ENCODE results near the gene KCNJ13. TPM values are rescaled to one million over a fixed set of nuclear protein-coding genes. Genes with fewer than 3 reads are reported as not detected.
"Not testable (repeated sequence)": the region's sequence is repeated elsewhere in the genome, so short reads cannot be mapped to it uniquely, and the experiment has no call there.

KCNJ13 gene
- total RNA-seq, 1 donor from 2014 or later: 0.20 TPM

GRCh38 chr2:232767866-232768265 lies 8.5 kb downstream of the KCNJ13 start:
- no peak for DNase-seq (ENCODE audit: low read depth)

GRCh38 chr2:232761301-232761907 lies 15.0 kb downstream of the KCNJ13 start:
- DNase-seq (ENCODE audit: low read depth): peak; percentile 75

DNA sequence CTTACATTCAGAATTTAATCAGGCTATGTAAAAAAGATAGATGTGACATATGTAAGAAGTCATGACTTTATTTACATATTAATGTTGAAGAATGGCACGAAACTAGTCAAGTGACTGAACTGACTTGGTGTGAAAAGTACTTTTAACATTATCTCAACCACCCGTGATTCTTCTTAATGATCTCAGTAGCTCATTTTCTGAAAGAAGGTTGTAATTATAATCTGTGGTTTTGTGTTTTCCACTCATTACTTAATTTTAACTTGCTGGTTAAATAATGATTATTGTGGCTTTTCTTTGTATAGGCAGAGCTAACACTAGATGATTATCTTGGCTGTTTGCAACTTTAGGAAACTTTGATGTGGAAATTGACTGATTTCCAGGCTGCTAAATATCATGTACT lies 18.5 kb downstream of the KCNJ13 start:
- peak; percentile 56 for DNase-seq (ENCODE audit: low read depth)

GRCh38 chr2:232750135-232750671 lies 26.2 kb downstream of the KCNJ13 start:
- DNase-seq (ENCODE audit: low read depth): no peak

DNA sequence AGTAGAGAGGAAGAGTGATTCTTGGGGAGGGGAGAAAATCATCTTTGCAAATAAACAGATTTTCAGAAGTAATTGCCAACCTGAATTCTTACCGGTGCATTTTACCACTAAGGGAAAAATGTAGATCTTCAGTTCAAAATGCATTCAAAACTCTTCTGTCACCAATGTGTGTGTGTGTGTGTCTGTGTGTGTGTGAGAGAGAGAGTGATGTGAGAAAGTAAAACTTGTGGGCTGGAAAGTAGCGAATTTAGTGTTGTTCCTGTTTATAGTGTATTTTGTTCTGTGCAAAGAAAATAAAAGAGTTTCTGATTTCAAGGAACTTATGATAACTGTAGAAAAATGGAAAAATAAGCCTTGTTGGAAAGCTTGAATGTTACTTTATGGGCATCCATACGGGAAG lies 27.0 kb downstream of the KCNJ13 start:
- DNase-seq (ENCODE audit: low read depth): no peak

GRCh38 chr2:232748038-232748437 lies 28.3 kb downstream of the KCNJ13 start:
- no peak for DNase-seq (ENCODE audit: low read depth)

GRCh38 chr2:232744963-232745362 lies 31.4 kb downstream of the KCNJ13 start:
- peak; percentile 60 for DNase-seq (ENCODE audit: low read depth)

DNA sequence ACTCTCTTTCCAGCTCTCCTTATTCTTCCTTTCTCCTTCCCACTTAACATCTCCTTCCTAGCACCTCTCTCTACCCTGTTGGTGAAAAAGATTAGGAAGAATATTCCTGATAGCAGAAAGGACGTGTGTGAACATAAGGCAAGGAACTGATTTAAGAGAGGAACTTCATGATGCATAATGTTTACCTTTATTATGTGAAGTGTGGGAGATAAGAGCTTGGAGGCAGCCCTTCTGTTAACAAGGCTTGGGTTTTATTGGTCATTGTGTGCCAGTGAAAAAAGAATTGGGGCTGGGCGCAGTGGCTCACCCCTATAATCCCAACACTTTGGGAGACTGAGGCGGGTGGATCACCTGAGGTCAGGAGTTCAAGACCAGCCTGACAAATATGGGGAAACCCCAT lies 34.4 kb downstream of the KCNJ13 start:
- no peak for DNase-seq (ENCODE audit: low read depth)

GRCh38 chr2:232741294-232741693 lies 35.1 kb downstream of the KCNJ13 start:
- DNase-seq (ENCODE audit: low read depth): no peak

DNA sequence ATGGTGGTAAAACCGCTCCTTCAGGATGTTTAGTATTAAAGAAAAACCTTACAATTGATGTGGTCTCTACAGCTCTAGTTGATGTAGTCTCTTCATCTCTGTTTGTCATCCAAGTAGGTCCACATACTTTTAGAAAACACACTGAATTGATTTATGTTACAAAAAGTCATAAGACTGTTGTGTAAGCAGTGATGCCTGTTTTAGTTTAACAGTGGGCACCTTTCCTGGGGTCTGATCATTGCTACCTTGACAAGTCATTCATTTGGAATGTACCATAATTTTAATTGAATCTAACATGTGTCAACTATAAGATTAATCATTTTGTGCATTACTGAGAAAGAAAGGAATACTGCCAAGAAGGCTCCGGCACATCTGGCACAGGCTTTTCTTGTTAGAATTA lies 44.9 kb downstream of the KCNJ13 start:
- peak; percentile 53 for DNase-seq (ENCODE audit: low read depth)

- no peak for DNase-seq (ENCODE audit: low read depth)
These were observed 47.6 kb downstream of the KCNJ13 start for GRCh38 chr2:232728785-232729184.

DNA sequence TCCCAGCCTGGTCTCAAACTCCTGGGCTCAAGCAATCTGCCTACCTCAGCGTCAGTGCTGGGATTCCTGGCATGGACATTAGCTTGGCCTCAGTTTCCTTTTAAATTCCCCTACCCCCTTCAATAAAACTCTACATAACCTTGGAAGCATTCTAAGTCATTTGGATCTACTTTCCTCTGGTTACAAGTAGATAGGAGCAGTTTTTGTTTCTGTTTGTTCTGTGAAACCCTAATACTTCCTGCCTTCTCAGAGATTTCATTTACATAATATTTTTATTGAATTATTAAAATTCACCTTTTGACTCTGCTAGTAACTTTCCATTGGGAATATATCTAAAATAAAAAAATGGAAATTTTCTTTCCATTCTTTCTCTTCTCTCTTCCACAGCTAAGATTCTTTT lies 53.3 kb downstream of the KCNJ13 start:
- DNase-seq (ENCODE audit: low read depth): no peak

DNA sequence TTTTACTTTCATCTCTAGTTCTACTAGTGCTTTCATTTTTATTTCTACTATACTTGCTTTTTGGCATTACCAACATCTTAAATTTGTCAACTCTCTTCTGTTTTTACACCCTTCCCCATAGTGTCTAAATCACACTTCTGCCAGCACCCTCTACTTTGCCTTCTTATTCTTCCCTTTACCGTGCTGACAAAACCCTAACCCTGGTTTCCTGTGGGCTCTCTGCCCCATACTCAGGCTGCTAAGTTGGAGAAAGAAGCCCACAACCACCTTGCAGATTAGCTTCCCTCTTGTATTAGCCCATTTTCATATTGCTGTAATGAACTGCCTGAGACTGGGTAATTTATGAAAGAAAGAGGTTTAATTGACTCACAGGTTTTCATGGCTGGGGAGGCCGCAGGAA lies 54.5 kb downstream of the KCNJ13 start:
- DNase-seq (ENCODE audit: low read depth): no peak

DNA sequence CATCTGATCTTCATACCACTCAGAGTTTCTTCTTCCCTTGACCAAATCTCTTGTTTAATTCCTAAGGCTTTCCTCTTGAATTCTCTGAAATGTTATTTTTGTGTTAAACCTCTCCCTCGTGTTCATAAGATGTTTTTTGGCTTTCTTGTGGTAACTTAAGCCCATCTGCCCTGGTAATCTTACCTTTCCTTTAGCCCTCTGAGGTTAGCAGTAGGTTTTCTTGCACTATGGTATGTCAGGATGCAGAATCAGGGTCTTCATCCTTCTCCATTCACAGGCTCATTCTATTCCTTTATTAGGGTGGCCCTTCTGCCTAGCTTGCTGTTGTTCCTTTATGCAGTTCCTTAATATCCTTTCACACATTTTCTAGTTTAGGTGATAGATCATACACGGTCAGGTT lies 55.1 kb downstream of the KCNJ13 start:
- DNase-seq (ENCODE audit: low read depth): no peak

DNA sequence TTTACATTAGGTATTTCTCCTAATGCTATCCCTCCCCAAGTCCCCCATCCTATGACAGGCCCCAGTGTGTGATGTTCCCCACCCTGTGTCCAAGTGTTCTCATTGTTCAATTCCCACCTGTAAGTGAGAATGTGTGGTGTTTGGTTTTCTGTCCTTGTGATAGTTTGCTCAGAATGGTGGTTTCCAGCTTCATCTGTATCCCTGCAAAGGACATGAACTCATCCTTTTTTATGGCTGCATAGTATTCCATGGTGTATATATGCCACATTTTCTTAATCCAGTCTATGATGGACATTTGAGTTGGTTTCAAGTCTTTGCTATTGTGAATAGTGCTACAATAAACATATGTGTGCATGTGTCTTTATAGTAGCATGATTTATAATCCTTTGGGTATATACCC lies 56.3 kb downstream of the KCNJ13 start:
- DNase-seq (ENCODE audit: low read depth): not testable (repeated sequence)

Other genes with a start within 250 kb of the KCNJ13 start
- not detected in 2 replicates for gene CHRNG, start 236.9 kb downstream of the KCNJ13 start, total RNA-seq
- 2.3 and 3.4 TPM in 2 replicates for gene TIGD1, start 226.0 kb downstream of the KCNJ13 start, total RNA-seq
- 60.0 and 179 TPM in 2 replicates for gene EIF4E2, start 225.9 kb downstream of the KCNJ13 start, total RNA-seq
- gene EFHD1, start 143.0 kb downstream of the KCNJ13 start, total RNA-seq: 7.5 and 26.9 TPM in 2 replicates
- gene GIGYF2, start 79.2 kb downstream of the KCNJ13 start, total RNA-seq: 33.7 and 70.3 TPM in 2 replicates
- 0.69 and 2.1 TPM in 2 replicates for gene SNORC, start 93.7 kb upstream of the KCNJ13 start, total RNA-seq
- gene NGEF, start 236.7 kb upstream of the KCNJ13 start, total RNA-seq: 0.35 and 0.75 TPM in 2 replicates

Measured in renal cortical epithelial cell (primary cell).